AG04450 (cell line): ENCODE results near the gene RBM38. TPM values are rescaled to one million over a fixed set of nuclear protein-coding genes. Genes with fewer than 3 reads are reported as not detected.
A peak's percentile ranks its signal among the peaks of the same experiment; 100 is the strongest.

Experiments used
- CTCF ChIA-PET: fragments of 300-600, 350-600 bp; formaldehyde crosslinking; extraction: SDS; loops from one replicate; lab custom pipeline; 2022; ENCODE audit warnings: antibody characterized with exemption, inconsistent platforms; lab: Charles Lee
- POLR2A ChIA-PET: fragments of 350-600 bp; formaldehyde crosslinking; extraction: SDS; loops from one replicate; lab custom pipeline; 2021; ENCODE audit warnings: antibody characterized with exemption, inconsistent platforms; lab: Yijun Ruan, JAX
- DNase-seq: peaks from one replicate; pipeline ENCODE4 v3.0.0-alpha.2; 2011; ENCODE audit warnings: low read depth, low spot score
- H3K27ac ChIP-seq: one replicate; pipeline ENCODE4 v1.5.1; 2012; ENCODE audit warnings: low read depth, low read length, control low read depth
- H3K27me3 ChIP-seq: one replicate; pipeline ENCODE4 v1.6.0; 2012; ENCODE audit warnings: low read length; ENCODE audit not compliant: control insufficient read depth, insufficient read depth
- H3K4me3 ChIP-seq: 2 replicates; pipeline ENCODE4 v1.5.1; 2011; ENCODE audit warnings: mild to moderate bottlenecking, low read depth, low read length, control low read depth
- H3K9me3 ChIP-seq: 2 replicates; pipeline ENCODE4 v1.5.1; 2012; ENCODE audit warnings: low read length; ENCODE audit not compliant: control insufficient read depth, insufficient read depth
- polyA plus RNA-seq: library from polyadenylated mRNA; depleted of rRNA; stranded (reverse); fragments of >200 nt; gene quantifications from 2 replicates; pipeline ENCODE4 v1.2.3, GENCODE V29; 2011
- TF ChIP-seq, protein P1 (sequence below): IDR thresholded peaks from 2 replicates; pipeline ENCODE4 v1.5.1; 2011; ENCODE audit warnings: low read depth, low read length, control low read depth, inconsistent platforms

The RBM38 gene
- polyA plus RNA-seq, 1 experiment: 5.2 TPM

DNA sequence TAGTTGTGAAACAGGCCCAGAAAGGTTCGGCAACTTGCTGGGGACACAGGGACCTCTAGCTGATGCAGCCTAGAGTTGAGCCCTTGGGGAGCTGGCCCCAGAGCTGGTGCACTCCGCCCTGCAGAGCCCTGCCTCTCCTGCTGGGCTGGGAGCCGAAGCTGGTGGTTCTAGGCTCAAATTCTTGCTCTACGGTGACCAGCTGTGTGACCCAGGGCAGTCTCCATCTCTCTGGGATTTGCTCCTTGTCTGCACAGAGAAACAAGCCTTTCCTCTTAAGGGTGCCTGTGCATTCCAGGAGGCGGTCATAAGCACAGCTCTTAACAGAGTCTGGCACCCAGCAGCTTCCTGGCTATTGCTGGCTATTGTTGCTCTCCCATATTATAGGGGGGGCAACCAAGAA is 47.4 kb downstream of the RBM38 start:
- no peak for DNase-seq
- no peak overlapping the region for H3K4me3 ChIP-seq
- TF ChIP-seq, protein P1, sequence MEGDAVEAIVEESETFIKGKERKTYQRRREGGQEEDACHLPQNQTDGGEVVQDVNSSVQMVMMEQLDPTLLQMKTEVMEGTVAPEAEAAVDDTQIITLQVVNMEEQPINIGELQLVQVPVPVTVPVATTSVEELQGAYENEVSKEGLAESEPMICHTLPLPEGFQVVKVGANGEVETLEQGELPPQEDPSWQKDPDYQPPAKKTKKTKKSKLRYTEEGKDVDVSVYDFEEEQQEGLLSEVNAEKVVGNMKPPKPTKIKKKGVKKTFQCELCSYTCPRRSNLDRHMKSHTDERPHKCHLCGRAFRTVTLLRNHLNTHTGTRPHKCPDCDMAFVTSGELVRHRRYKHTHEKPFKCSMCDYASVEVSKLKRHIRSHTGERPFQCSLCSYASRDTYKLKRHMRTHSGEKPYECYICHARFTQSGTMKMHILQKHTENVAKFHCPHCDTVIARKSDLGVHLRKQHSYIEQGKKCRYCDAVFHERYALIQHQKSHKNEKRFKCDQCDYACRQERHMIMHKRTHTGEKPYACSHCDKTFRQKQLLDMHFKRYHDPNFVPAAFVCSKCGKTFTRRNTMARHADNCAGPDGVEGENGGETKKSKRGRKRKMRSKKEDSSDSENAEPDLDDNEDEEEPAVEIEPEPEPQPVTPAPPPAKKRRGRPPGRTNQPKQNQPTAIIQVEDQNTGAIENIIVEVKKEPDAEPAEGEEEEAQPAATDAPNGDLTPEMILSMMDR: no peak
- H3K27me3 ChIP-seq: peaks cover 5% of the 10 kb centered on the region
- H3K9me3 ChIP-seq: peaks cover 23% of the 10 kb centered on the region
- POLR2A ChIA-PET: no interaction called here
- H3K27ac ChIP-seq: no peak overlapping the region
- CTCF ChIA-PET: no interaction called here

DNA sequence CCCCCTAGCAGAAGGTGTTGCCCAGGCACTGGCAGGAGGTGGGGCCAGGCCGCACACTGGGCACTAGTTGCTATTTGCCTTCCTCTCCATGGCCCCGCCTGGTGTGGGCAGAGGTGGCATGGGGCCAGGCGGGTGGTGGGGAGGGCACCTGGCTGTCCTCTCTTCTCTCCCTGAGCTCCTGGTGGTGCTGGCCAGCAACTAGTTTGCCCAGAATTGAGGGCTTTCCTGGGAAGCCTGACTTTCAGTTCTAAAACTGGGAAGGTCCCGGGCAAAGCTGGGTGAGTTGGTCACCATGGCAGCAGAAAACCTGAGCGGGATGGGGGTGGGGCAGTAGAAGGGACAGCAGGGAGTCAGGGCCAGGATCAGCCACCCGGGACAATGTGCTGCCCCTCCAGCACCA is 48.2 kb downstream of the RBM38 start:
- POLR2A ChIA-PET: no interaction called here
- TF ChIP-seq, protein P1: no peak
- peaks cover 23% of the 10 kb centered on the region for H3K9me3 ChIP-seq
- no peak overlapping the region for H3K27ac ChIP-seq
- no peak overlapping the region for H3K4me3 ChIP-seq
- H3K27me3 ChIP-seq: peaks cover 4% of the 10 kb centered on the region
- no peak for DNase-seq
- CTCF ChIA-PET: interaction anchor here (0.6 kb wide), 1 partner anchor 547 kb away, joined by 4 read pairs; no protein-coding TSS in a partner anchor

DNA sequence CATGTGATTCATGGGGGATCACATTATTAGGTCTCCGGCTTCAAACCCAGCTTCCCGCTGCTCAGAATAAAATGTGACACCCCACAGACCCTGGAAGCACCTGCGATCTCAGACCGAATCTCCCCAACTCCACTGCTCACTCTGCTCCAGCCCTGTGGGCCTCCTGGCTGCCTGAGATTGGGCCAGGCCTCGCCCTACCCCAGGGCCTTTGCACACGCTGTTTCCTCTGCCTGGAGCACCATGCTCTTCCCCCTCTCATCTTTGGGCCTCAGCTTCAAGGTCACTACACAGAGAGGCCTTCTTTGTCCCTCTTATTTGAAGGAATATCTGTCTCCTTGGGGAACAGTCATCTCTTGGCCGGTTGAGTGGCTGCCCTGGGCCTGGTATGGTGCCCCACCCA is 48.8 kb downstream of the RBM38 start:
- TF ChIP-seq, protein P1: no peak
- H3K27ac ChIP-seq: peak overlapping the region; percentile 61
- ChIA-PET CTCF (no interaction called here), POLR2A (no interaction called here)
- no peak overlapping the region for H3K4me3 ChIP-seq
- H3K9me3 ChIP-seq: peaks cover 23% of the 10 kb centered on the region
- peaks cover 4% of the 10 kb centered on the region for H3K27me3 ChIP-seq
- no peak for DNase-seq

DNA sequence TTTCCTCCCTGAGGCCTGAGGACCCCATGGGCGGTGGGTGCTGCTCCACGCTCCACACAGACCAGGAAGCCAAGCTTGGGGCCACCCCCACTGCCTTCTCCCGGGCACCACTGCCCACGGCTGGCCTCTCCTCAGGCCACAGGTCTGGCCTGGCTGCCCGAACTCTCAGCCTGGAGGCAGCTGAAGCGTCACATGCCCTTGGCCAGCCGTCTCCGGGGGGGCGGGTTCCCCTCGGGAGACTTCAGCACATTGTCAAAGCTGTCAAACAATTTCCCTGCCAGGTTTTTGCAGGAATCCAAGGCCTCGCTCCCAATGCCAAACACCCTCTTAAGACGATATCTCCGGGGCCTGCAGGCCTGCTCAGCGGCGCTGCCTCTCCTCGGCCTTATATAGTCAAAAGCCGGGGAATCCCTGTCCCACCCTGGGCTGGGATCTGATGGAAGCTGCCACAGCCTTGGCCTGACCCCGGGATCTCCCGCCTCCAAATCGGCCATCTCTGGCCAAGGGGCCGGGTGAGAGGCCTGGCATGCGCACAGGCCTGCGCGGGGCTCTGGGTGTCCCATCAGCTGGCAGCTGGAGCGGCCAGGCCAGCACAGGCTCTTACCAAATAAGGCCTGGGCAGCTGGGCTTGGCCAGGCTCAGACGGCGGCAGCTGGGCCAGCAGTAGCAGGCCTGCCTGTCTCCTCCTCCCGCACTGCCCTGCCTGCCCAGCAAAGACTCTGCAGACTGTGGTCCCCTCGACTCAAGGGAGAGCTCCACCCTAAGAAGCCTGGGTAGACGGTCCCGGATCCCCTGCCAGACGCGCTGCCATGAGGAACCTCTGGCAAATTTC is 49.7 kb downstream of the RBM38 start:
- Histone ChIP-seq H3K4me3 (no peak overlapping the region), H3K27ac (peak overlapping the region; percentile 61), H3K27me3 (peaks cover 7% of the 10 kb centered on the region), H3K9me3 (peaks cover 27% of the 10 kb centered on the region)
- ChIA-PET CTCF (interaction anchor here (1.6 kb wide), 1 partner anchor 59 kb away, joined by 4 read pairs; no protein-coding TSS in a partner anchor), POLR2A (no interaction called here)
- peak; percentile 60 for DNase-seq
- TF ChIP-seq, protein P1: no peak

DNA sequence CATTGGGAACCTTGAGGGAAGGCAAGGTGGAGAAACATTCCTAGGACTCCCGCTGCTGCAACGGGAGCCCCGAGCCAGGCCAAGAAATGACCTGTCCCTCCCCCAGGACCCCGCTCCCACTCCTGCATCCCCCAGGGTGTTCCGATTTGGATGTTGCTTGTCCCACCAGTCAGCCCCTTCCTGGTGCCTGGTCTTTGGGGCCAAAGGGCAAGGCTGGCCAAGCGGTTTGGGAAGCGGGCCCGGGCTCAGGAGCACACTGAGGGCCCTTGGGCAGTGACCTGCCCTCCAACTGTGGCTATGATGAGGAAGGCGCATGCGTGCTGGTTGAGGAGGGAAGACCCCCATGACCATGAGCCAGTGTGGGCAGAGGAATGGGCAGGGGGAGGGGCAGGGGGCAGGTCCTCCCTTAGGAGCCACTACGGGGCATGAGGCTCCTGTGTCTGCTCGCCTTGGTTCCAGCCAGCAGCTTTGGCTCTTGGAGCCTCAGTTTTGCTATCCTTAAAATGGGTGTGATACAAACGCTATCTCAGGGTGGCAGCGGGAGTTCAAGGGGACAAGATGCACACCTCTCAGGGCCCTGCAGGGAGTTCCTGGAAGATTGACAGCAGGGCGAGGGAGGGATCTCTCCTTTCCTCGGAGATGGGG is 50.4 kb downstream of the RBM38 start:
- H3K27ac ChIP-seq: peak overlapping the region; percentile 61
- ChIA-PET CTCF (interaction anchor here (1.6 kb wide), 1 partner anchor 60 kb away, joined by 4 read pairs; no protein-coding TSS in a partner anchor), POLR2A (no interaction called here)
- H3K27me3 ChIP-seq: peaks cover 5% of the 10 kb centered on the region
- H3K9me3 ChIP-seq: peaks cover 29% of the 10 kb centered on the region
- no peak for DNase-seq
- TF ChIP-seq, protein P1: no peak
- no peak overlapping the region for H3K4me3 ChIP-seq
